K562 (cell line): Measurements from ENCODE around the gene GNG3. TPM values are rescaled to one million over a fixed set of nuclear protein-coding genes. Genes with fewer than 3 reads are reported as not detected.

Experiments used
- ATAC-seq: fragments of 200-7000 bp; cut with Tn5 transposase; 3 replicates; pipeline ENCODE4 v1.9.1; 2020; ENCODE audit warnings: moderate library complexity
- BruUV-seq: library from RNA; stranded (reverse); fragments of 400-500 nt; replicated peaks from 2 replicates; lab custom pipeline; 2021; lab: Mats Ljungman, UMichigan
- CTCF ChIA-PET: fragments of 300-600 bp; formaldehyde crosslinking; extraction: SDS; loops from one replicate; lab custom pipeline; 2021; ENCODE audit warnings: low intra/inter-chr PET ratio; lab: Yijun Ruan, JAX
- POLR2A ChIA-PET: fragments of 300-600, 350-650 bp; sonication (Branson Sonifier 250); formaldehyde crosslinking; extraction: SDS; loops from one replicate; lab custom pipeline; 2021; ENCODE audit warnings: antibody characterized with exemption, inconsistent platforms; lab: Yijun Ruan, JAX
- DNase-seq, 4 experiments: peaks; one replicate each; pipeline versions ENCODE4 v3.0.0 to v3.0.0-alpha.2; 2011 to 2018; ENCODE audit warnings: low spot score in 3 of 4, mixed read lengths in 3 of 4; ENCODE audit errors: extremely low read depth in 1 of 4
- FAIRE-seq: peaks from 2 replicates; lab custom pipeline; 2011; peaks lifted over from hg19 to GRCh38; lab: Jason Lieb, UNC
- H2AFZ ChIP-seq: 2 replicates; pipeline ENCODE4 v1.6.0; 2011; ENCODE audit warnings: low read depth, low read length, control low read depth, inconsistent platforms
- H3K27ac ChIP-seq: fragments of 200-600 bp; 3 replicates; pipeline ENCODE4 v1.8.0; 2011; ENCODE audit warnings: low read depth, mild to moderate bottlenecking, control low read depth, inconsistent platforms, low read length, moderate library complexity, mixed read lengths; ENCODE audit errors: extremely low read depth
- H3K27me3 ChIP-seq, 2 experiments: fragments of 300-600 bp in 1 of 2; 2 replicates in 1 of 2; 3 replicates in 1 of 2; pipeline versions ENCODE4 v1.6.0 to v1.8.0; 2011; ENCODE audit warnings: inconsistent platforms in 2 of 2, low read length in 2 of 2, mild to moderate bottlenecking in 1 of 2, mixed read lengths in 1 of 2, moderate library complexity in 1 of 2; ENCODE audit not compliant: control insufficient read depth in 2 of 2, insufficient read depth in 2 of 2
- H3K36me3 ChIP-seq: fragments of 300-600 bp; 3 replicates; pipeline ENCODE4 v1.8.0; 2011; ENCODE audit warnings: mild to moderate bottlenecking, low read length, inconsistent platforms; ENCODE audit not compliant: control insufficient read depth, insufficient read depth
- H3K4me1 ChIP-seq, 2 experiments: fragments of 200-600 bp in 1 of 2; replicated peaks in 1 of 2; 2 replicates in 1 of 2; 3 replicates in 1 of 2; pipeline versions ENCODE4 v1.5.1 to v1.8.0; 2011; ENCODE audit warnings: inconsistent platforms in 2 of 2, low read length in 2 of 2, mild to moderate bottlenecking in 1 of 2, mixed read lengths in 1 of 2, moderate library complexity in 1 of 2; ENCODE audit not compliant: control insufficient read depth in 2 of 2, insufficient read depth in 2 of 2
- H3K4me2 ChIP-seq: 2 replicates; pipeline ENCODE4 v1.6.1; 2011; ENCODE audit warnings: low read length, control low read depth, inconsistent platforms, mixed read lengths; ENCODE audit not compliant: insufficient read depth
- H3K4me3 ChIP-seq: fragments of 200-600 bp; sonication (generic), shearing (Covaris generic); 2 replicates; pipeline ENCODE4 v1.5.1; 2016; ENCODE audit warnings: control low read depth, inconsistent platforms
- H3K79me2 ChIP-seq: fragments of 200-600 bp; 3 replicates; pipeline ENCODE4 v1.8.0; 2011; ENCODE audit warnings: low read length, inconsistent platforms; ENCODE audit not compliant: control insufficient read depth, insufficient read depth
- H3K9ac ChIP-seq, 2 experiments: 2 replicates each; pipeline versions ENCODE4 v1.6.0 to v1.6.1; 2011; ENCODE audit warnings: low read depth in 2 of 2, low read length in 2 of 2, control low read depth in 1 of 2, inconsistent platforms in 1 of 2, mild to moderate bottlenecking in 1 of 2, mixed read lengths in 1 of 2; ENCODE audit not compliant: insufficient read depth in 1 of 2
- H3K9me1 ChIP-seq: one replicate; pipeline ENCODE4 v1.6.0; 2011; ENCODE audit warnings: inconsistent platforms, mild to moderate bottlenecking, low read length, moderate library complexity; ENCODE audit not compliant: control insufficient read depth, insufficient read depth
- H3K9me3 ChIP-seq: replicated peaks from 2 replicates; pipeline ENCODE4 v1.5.1; 2011; ENCODE audit warnings: low read depth, low read length, inconsistent platforms; ENCODE audit not compliant: control insufficient read depth, insufficient read depth
- H4K20me1 ChIP-seq: replicated peaks from 2 replicates; pipeline ENCODE4 v1.6.1; 2011; ENCODE audit warnings: low read length, inconsistent platforms, mixed read lengths; ENCODE audit not compliant: control insufficient read depth, insufficient read depth
- HDAC1 ChIP-seq, 2 experiments: fragments of 450-650 bp; IDR thresholded peaks; 2 replicates each; pipeline ENCODE4 v1.6.1; 2016 to 2017; ENCODE audit warnings: inconsistent platforms in 1 of 2, mild to moderate bottlenecking in 1 of 2, moderate library complexity in 1 of 2
- HMGXB4 ChIP-seq: sonication (generic); formaldehyde crosslinking; IDR thresholded peaks from 2 replicates; pipeline ENCODE4 v1.8.1; 2023; ENCODE audit warnings: mild to moderate bottlenecking, missing genetic modification reagents
- UBTF ChIP-seq, 2 experiments: IDR thresholded peaks; 2 replicates each; pipeline ENCODE4 v1.6.1; 2012; ENCODE audit warnings: improper control_type of control experiment in 2 of 2, low read depth in 2 of 2, low read length in 2 of 2, borderline replicate concordance in 1 of 2
- ZBTB40 ChIP-seq, 2 experiments: fragments of 450-650 bp in 1 of 2; sonication (generic) in 1 of 2; formaldehyde crosslinking in 1 of 2; IDR thresholded peaks; 2 replicates each; pipeline versions ENCODE4 v1.7.1 to v1.9.0; 2016 to 2022; ENCODE audit warnings: inconsistent platforms in 1 of 2, mild to moderate bottlenecking in 1 of 2, missing genetic modification reagents in 1 of 2
- WGBS: fragments of 100-300 bp; shearing (Covaris generic); methylation state at CpG from one replicate; pipeline ENCODE4 v1.1.6; 2016; ENCODE audit warnings: low coverage, mixed read lengths; ENCODE audit not compliant: insufficient coverage; ENCODE audit errors: missing lambda C conversion rate; 5-methylcytosine and 5-hydroxymethylcytosine counted together
- in situ Hi-C: fragments of 300-500 bp; cut with MboI; formaldehyde crosslinking; loops from 4 replicates; pipeline ENCODE4 v1.15.0; 2018; ENCODE audit warnings: inconsistent platforms, mixed read lengths
- intact Hi-C: fragments of 100-400 bp; cut with micrococcal nuclease; formaldehyde crosslinking; loops from 2 replicates; pipeline ENCODE4 v1.14.2; 2022
- polyA plus RNA-seq, 8 experiments: library from polyadenylated mRNA; depleted of rRNA in 4 of 8; stranded (reverse) in 5 of 8; unstranded in 3 of 8; fragments of >200 nt; fragmentation: Nextera tagmentation in 2 of 8; fragmentation: Illumina TruSeq in 1 of 8; extraction: Ambion mirVana in 2 of 8; extraction: Trizol in 1 of 8; gene quantifications; 2 replicates each; pipeline versions ENCODE4 v1.2.1 to v1.2.3, GENCODE V29; 2011 to 2014; ENCODE audit warnings: inconsistent platforms in 1 of 8, missing spikeins in 1 of 8
- total RNA-seq, 7 experiments: library from RNA; depleted of rRNA in 6 of 7; stranded (reverse); fragments of >200 nt in 6 of 7; fragmentation: Illumina TruSeq in 2 of 7; extraction: Trizol in 2 of 7; gene quantifications; 2 replicates each; pipeline versions ENCODE4 v1.2.1 to v1.2.3, GENCODE V29; 2011 to 2021; ENCODE audit warnings: low replicate concordance in 1 of 7

Gene GNG3
- total and polyA plus RNA-seq, 9 of the 15 experiments (the other 6 are each of a cell fraction or from before 2014, with no cell fraction given) = 0.07 TPM; not detected in 8

- whole genome bisulfite sequencing = under 1% methylated on average over 47 of the region's 51 CpGs
- H4K20me1 ChIP-seq = peaks cover 6% of the 10 kb centered on the region; the same call in 1 of the 2 replicates
- FAIRE-seq (no peak), DNase-seq (peak in 3 of 4 experiments; percentile 24 to 35 (median 29)), ATAC-seq (no peak)
- ChIA-PET CTCF (interaction anchor here (0.6 kb wide), 1 partner anchor 79 kb away, joined by 5 read pairs; the partner anchor contains the start of gene NXF1), POLR2A (interaction anchor here (0.6 to 4.5 kb wide), 17 partner anchors 8 to 571 kb away, joined by 3 to 31 read pairs (median 6); partner anchors contain the start of genes BSCL2, C11orf98, CSKMT and GNG3)
- peak overlapping the region; percentile 100 for H3K4me2 ChIP-seq
- peaks cover 58% of the 10 kb centered on the region for H3K36me3 ChIP-seq
- H3K9me3 ChIP-seq = no peaks in the 10 kb centered on the region
- intact Hi-C loops (loop anchor here (2.0 to 10.0 kb wide), 6 partner anchors 20 to 136 kb away; partner anchors contain the start of genes BSCL2, GNG3, POLR2G and TMEM179B), in situ Hi-C loops (no loop called here)
- H3K27me3 ChIP-seq = no peaks in the 10 kb centered on the region
- H2AFZ ChIP-seq = peak overlapping the region; percentile 42; the same call in 1 of the 2 replicates
- no peaks in the 10 kb centered on the region for H3K9me1 ChIP-seq
- peak overlapping the region; percentile 99 for H3K27ac ChIP-seq
- no TSS peak for BruUV-seq
- H3K4me3 ChIP-seq = peak overlapping the region; percentile 90
- peak overlapping the region; percentile 98 to 100 for H3K9ac ChIP-seq
- H3K4me1 ChIP-seq = peaks cover 13 to 19% of the 10 kb centered on the region in 2 experiments; a peak in 4 of 5 replicates
- H3K79me2 ChIP-seq = peaks cover 84% of the 10 kb centered on the region
- TF ChIP-seq HDAC1 (IDR thresholded peaks at IDR 0.05) (peak in 1 of 2 experiments; percentile 35; a peak in 1 of 4 replicates), UBTF (IDR thresholded peaks at IDR 0.05; ENCODE audit: borderline replicate concordance in 1 of 2, low read depth in 2 of 2, low read length in 2 of 2) (peak in 1 of 2 experiments; percentile 21; a peak in 1 of 4 replicates), ZBTB40 (IDR thresholded peaks at IDR 0.05) (0 out of 2 replicates have a peak, but pooled peaks have one; percentile 23), ZBTB40 (CRISPR knock-in tag; IDR thresholded peaks at IDR 0.05) (no peak), HMGXB4 (0 out of 2 replicates have a peak, but pooled peaks have one; percentile 7)
Observed at GRCh38 chr11:62726156-62726914, 18.9 kb downstream of the GNG3 start.
